GM18505 (cell line): ENCODE results near the gene SLC9A9.
"Not testable (repeated sequence)": the region's sequence is repeated elsewhere in the genome, so short reads cannot be mapped to it uniquely, and the experiment has no call there.

Source experiments
- ATAC-seq: cut with Tn5 transposase; IDR thresholded peaks from one replicate; pipeline ENCODE4 v1.9.1; 2021; ENCODE audit not compliant: unreplicated experiment
- POLR2A ChIP-seq: IDR thresholded peaks from 4 replicates; pipeline ENCODE4 v1.6.1; 2011; ENCODE audit warnings: borderline replicate concordance; ENCODE audit not compliant: insufficient read depth, insufficient read length; ENCODE audit errors: extremely low read depth

SLC9A9 gene

DNA sequence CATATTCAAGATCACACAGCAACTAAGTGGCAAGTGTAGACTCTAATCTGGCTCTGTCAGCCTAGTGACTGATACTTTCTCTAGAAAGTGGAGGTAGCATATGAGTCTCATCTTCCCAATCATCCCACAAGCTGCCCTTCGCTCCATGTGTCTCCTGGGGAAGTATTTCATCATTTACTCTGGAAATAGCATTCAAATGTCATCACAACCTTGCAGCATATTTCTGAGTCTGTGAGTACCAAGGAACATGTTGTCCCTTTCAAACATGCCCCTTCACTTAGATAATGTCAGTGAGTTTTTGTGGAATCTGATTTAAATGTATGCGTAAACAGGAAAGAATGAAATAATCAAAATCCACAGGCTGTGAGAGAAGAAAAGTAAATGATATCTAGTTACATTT lies 322.9 kb downstream of the SLC9A9 start:
- ATAC-seq = no peak

DNA sequence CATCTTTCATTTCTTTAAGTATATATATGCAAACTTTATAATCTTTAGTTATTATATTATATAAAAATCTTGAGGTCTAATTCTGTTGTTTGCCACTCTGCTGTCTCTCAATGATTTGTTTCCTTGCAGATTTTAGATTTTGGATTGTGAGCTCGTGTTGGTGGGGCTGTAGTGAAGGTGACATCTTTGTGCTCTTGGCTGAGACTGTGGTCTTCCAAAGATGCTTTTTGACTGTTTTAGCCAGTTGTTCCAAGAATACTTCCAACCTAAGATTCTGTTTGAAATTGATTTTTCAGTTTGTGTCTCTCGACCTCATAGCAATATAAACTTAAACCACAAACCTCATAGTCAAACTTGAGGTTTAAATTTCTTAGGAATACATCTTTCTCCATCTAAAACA lies 326.5 kb downstream of the SLC9A9 start:
- no peak for TF ChIP-seq POLR2A
- ATAC-seq = no peak

More for the DNA sequence above, 322.9 kb downstream of the SLC9A9 start:
- TF ChIP-seq POLR2A = no peak

DNA sequence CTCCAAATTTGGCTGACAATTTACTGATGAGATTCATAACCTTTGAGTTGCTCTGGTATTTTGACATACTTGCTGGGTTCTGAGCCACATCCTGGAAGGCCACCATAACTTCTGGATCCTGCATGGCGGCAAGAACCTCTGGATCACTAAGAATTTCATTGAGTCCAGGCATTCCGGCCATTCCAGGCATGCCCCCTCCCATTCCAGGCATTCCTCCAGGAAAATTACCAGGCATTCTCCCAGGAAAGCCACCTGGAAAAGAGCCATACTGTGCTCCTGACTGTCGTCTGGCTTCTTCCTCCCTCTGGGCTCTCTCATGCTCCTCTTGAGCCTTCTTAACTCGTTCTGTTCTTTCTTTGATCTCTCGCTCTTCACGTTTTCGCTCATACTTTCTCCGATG lies 331.1 kb downstream of the SLC9A9 start:
- ATAC-seq = not testable (repeated sequence)

DNA sequence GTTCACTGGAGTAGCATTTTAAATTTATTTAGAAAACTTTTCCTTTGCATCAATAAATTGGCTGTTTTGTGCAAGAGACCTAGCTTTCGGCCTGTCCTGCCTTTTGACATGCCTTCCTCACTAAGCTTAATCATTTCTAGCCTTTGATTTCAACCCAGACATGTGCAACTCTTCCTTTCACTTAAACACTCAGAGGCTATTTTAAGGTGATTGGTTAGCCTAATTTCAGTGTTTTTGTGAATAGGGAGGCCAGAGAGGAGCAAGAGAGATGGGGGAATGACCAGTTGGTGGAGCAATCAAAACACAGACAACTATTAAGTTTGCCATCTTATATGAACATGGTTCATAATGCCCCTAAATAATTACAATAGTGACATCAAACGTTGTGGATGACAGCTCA lies 333.4 kb downstream of the SLC9A9 start:
- ATAC-seq = no peak
- no peak for TF ChIP-seq POLR2A

DNA sequence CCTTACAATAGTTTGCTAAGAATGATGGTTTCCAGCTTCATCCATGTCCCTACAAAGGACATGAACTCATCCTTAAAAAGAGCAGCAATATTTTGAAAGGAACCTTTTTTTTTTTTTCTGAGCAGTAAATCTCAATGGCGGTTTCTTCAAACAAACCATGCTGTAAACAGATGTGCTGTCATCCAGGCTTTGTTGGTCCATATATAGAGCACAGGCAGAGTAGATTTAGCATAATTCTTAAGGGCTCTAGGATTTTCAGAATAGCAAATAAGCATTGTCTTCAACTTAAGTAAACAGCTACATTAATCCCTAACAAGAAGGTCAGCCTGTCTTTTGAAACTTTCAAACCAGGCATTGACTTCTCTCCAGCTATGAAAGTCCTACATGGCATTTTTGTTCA lies 334.2 kb downstream of the SLC9A9 start:
- no peak for TF ChIP-seq POLR2A
- ATAC-seq = no peak

DNA sequence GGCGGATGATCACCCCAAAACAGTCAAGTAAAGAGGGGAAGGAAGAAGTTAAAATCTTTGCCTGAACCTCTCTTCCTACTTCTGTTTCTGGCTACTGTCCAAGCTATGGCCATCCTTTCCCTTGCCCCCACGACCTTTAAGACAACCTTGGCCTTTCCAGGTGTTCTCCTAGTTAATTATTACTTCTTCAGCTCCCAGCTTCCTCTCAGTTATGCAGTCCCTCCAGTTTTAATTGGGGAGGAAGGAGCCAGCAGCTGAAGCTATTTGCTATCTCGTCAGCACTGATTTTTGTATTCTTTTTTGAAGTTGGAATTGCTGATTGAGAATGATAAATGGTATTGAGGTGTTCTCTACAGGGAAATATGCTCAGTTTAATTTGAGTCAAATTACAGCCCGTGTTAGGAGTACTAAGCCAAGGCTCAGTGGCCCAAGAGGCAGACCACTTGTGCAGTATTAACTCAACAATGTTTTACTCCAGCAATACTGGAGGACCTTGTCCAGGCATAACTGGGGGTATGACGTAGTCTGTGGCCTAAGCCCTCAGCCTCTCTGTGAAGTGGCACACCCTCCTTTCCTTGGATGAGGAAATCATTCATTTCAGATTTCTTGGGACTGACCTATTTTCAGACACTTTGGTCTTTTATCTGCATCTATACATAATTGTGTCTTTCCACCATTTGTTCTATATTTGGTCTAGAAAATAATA lies 336.9 kb downstream of the SLC9A9 start:
- ATAC-seq = no peak
- no peak for TF ChIP-seq POLR2A

DNA sequence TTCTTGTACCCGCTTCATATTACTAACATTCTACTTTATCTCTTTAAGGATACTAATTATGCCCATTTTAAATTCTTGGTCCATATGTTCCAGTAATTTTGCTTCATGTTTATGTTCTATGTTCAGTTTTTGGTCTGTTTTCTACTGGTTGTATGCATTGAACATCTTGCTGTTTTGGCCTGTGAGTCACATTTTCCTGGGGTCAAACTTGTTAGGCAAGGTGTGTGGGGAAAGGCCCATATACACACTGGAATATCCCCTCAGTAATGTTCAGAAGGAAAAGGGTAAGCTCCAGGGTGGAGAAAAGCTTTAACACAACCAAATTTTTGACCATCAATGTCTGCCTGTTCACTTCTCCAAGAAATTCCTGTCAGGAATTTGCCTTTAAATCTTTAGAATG lies 337.7 kb downstream of the SLC9A9 start:
- TF ChIP-seq POLR2A = no peak
- no peak for ATAC-seq

DNA sequence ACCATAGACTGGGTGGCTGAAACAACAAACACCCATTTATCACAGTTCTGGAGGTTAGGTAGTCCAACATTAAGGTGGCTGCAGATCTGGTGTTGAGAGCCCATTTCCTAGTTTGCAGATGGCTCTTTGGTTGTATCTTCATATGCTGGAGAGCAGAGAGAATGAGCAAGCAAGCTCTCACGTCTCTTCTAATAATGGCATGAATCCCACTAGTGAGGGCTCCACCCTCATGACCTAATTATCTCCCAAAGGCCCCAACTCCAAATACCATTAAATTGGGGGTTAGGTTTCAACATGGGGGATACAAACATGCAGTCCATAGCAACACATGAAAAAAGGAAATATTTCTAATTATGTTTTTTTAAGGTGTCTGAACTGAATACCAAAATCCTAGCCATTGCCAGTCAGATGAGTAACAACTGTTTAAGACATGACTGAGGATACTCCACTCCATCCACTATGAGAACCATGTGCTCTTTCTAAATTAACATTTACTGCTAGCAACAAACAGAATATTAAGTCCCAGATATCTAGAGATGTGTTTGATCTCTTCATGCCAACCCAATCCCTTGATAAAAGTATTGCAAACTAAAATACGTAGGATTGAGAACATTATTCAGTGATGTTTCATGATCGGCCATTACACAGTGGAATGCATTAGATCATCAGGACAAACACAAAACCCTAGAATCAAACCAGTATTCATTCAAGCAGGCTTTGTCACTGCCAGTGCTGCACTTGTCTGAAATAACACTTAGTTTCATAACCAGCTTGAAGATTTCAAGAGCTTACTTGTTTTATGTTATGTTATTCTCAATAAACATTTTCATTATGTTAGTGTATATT lies 340.3 kb downstream of the SLC9A9 start:
- no peak for TF ChIP-seq POLR2A
- ATAC-seq = no peak

DNA sequence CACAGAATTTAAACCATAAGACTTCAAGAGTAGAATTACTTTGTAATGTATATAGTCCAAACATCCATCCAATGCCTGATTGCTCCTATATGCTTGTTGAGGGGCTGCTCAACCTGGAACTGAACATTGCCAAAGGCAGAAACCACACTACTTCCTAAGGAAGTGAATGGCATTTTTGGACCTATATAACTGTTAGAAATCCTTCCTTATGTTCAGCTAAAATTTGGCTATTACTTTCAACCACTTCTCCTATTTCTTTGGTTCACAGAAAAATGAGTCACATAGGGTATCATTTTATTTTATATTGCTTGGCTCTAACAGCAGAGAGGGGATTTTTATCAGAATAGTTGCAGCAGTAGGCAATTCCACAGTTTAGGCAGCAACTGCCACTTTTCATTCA lies 342.1 kb downstream of the SLC9A9 start:
- no peak for TF ChIP-seq POLR2A
- ATAC-seq = no peak

DNA sequence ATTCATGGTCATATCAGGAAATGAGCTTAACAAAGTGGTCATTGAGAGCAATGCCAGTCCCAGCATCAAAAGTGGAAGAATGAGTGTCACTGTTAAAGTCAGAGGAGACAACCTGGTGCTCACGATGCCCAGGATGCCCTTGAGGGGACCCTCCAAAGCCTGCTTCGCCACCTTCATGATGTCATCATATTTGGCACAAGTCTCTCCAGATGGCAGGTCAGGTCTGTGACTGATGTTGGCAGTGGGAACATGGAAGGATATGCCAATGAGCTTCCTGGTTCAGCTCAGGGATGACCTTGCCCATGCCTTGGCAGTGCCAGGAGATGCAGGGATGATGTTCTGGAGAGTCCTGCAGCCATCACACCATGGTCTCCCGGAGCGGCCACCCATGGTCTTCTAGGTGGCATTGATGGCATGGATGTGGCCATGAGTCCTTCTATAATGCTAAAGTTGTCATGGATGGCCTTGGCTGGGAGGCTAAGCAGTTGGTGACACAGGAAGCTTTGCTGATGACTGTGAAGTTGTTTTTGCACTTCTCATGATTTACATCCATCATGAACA lies 344.9 kb downstream of the SLC9A9 start:
- TF ChIP-seq POLR2A = no peak
- no peak for ATAC-seq

DNA sequence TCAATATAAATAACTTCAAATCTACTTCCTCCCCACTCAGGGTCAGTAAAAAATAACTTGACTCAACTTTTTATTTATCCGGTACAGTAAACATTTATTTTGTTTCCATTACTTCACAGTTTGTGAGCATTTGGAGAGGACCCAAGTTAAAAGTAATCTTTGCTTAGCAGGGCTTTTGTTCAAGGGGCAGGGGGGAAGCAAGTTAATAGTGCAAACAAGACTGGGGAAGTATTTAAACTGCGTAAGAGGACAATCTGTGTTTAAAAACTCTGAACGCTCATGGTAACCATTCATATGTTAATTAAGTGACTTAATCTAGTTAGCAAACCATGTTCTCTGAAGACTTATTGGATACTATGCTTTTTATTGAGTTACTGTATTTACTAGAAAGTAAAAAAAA lies 346.2 kb downstream of the SLC9A9 start:
- ATAC-seq = no peak
- TF ChIP-seq POLR2A = no peak

DNA sequence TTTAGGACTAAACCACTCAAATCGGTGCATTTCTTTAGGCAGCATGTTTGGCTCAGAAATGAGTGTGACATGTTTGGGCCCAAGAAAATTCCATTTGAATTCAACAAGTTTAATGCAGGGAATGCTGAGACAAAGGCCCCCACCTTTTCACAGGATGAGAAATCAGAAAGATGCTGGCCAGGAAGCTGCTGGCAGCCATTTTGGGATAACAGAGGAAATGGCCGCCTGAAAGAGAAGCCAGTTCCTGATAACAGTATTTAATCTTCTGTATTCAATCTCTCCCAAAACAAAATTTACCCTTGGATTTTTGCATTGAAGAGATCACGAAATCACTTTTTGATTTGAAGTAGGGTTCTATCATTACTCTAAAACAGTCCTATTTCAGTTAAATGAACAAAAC lies 350.9 kb downstream of the SLC9A9 start:
- no peak for TF ChIP-seq POLR2A
- no peak for ATAC-seq

DNA sequence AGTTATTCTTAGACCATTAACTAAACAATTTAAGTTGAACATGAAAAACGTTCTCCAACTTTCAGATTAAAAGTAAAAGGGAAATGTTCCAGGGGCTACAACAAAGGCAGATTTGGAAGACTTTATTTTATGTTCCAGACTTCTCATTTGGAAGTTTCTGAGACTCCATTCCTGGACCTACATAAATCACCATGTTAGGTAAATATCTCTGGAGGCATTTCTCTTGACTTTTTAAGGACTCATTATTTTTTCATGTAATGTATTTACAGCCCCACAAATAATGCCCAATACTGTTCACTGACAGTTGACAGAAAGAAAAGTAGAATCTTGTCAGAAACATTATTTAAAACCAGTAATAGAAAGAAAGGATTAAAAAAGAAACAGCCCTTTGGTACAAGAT lies 352.1 kb downstream of the SLC9A9 start:
- ATAC-seq = no peak
- no peak for TF ChIP-seq POLR2A

DNA sequence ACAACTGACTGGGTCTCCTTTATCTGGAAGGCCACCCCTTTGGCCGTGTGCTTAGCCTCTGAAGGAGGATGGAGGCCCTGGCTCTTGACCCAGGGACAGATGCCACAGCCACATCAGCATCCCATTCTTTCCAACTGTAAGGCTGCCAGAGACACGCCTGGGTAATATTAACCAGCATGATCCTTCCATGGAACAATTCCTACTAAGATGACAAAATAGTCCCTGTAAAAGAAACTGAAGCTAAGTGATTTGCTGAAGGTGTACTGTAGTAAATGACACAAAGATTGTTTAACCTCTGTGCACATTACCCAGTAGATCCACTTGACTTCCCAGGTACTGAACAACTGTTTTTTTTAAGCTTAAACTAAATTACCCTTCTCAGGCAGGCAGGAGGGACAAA lies 352.7 kb downstream of the SLC9A9 start:
- no peak for TF ChIP-seq POLR2A
- no peak for ATAC-seq
